Gastroesophageal sphincter (tissue), 3 donors: Measurements from ENCODE around the gene DYNC2H1.

ENCODE experiments used
- CTCF ChIP-seq, 4 experiments: fragments of 200-600 bp in 2 of 4; fragments of 450-650 bp in 2 of 4; sonication (generic) in 1 of 4; IDR thresholded peaks; one replicate each; pipeline ENCODE4 v1.5.1; 2017 to 2019; ENCODE audit warnings: antibody characterized with exemption in 4 of 4, mild to moderate bottlenecking in 2 of 4, moderate library complexity in 2 of 4
- EP300 ChIP-seq: sonication (generic); formaldehyde crosslinking; IDR thresholded peaks from one replicate; pipeline ENCODE4 v1.6.1; 2017; ENCODE audit warnings: antibody characterized with exemption, mild to moderate bottlenecking
- POLR2A ChIP-seq, 2 donors: fragments of 450-650 bp; IDR thresholded peaks; one replicate each; pipeline ENCODE4 v1.6.1; 2017; ENCODE audit warnings: antibody characterized with exemption in 2 of 2, mild to moderate bottlenecking in 2 of 2, moderate library complexity in 1 of 2

DNA sequence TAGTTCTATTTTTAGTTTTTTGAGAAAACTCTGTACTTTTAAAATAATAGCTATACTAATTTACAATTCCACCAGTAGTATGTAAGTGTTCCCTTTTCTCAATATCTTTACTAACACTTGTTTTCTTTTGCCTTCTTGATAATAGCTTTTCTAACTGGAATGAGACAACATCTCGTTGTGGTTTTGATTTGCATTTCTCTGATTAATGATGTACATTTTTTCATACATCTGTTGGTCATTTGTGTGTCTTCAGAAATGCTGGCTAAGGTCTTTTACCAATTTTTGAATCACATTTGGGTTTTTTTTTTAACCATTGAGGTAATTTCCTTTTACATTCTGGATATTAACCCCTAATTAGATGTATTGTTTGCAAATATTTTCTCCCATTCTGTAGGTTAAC lies 258.9 kb downstream of the DYNC2H1 start:
- TF ChIP-seq CTCF (IDR thresholded peaks at IDR 0.05) = no peak
- TF ChIP-seq EP300 = no peak
- no peak for TF ChIP-seq POLR2A (IDR thresholded peaks at IDR 0.05)
